ENCODE data around the gene NUP133.

The NUP133 gene

DNA sequence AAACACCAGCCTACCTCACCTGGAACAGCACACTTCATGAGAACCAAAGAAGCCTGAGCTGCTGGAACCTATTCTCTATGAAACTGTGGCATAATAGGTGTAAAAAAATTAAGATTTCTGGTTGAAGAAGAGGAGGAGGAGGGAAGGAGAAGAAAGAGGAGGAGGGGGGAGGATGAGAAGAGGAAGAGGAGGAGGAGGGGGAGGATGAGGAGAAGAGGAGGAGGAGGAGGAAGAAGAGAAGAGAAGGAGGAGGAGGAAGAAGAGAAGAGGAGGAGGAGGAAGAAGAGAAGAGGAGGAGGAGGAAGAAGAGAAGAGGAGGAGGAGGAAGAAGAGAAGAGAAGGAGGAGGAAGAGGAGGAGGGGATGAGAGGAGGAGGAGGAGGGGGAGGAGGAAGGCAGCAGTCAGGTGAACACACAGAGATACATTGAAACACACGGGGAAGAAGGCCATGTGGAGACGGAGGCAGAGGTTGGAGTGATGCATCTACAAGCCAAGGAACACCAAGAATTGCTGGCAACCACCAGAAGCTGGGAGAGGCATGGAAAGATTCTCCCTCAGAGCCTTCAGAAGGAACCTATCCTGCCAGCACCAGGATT, 82.5 kb downstream of the NUP133 start:
- no peaks in the 10 kb centered on the region for H3K4me1 ChIP-seq (ENCODE audit: control insufficient read depth, insufficient read depth, low read length)
- no peak for TF ChIP-seq ZNF433 (tag by site-specific recombination; IDR thresholded peaks at IDR 0.05; ENCODE audit: low read depth)
- no peak for TF ChIP-seq ZNF416 (tag by site-specific recombination; IDR thresholded peaks at IDR 0.05)
- TF ChIP-seq, protein P1, sequence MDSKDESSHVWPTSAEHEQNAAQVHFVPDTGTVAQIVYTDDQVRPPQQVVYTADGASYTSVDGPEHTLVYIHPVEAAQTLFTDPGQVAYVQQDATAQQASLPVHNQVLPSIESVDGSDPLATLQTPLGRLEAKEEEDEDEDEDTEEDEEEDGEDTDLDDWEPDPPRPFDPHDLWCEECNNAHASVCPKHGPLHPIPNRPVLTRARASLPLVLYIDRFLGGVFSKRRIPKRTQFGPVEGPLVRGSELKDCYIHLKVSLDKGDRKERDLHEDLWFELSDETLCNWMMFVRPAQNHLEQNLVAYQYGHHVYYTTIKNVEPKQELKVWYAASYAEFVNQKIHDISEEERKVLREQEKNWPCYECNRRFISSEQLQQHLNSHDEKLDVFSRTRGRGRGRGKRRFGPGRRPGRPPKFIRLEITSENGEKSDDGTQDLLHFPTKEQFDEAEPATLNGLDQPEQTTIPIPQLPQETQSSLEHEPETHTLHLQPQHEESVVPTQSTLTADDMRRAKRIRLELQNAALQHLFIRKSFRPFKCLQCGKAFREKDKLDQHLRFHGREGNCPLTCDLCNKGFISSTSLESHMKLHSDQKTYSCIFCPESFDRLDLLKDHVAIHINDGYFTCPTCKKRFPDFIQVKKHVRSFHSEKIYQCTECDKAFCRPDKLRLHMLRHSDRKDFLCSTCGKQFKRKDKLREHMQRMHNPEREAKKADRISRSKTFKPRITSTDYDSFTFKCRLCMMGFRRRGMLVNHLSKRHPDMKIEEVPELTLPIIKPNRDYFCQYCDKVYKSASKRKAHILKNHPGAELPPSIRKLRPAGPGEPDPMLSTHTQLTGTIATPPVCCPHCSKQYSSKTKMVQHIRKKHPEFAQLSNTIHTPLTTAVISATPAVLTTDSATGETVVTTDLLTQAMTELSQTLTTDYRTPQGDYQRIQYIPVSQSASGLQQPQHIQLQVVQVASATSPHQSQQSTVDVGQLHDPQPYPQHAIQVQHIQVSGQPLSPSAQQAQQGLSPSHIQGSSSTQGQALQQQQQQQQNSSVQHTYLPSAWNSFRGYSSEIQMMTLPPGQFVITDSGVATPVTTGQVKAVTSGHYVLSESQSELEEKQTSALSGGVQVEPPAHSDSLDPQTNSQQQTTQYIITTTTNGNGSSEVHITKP (tag by site-specific recombination; IDR thresholded peaks at IDR 0.05) = no peak
- TF ChIP-seq, protein P2, sequence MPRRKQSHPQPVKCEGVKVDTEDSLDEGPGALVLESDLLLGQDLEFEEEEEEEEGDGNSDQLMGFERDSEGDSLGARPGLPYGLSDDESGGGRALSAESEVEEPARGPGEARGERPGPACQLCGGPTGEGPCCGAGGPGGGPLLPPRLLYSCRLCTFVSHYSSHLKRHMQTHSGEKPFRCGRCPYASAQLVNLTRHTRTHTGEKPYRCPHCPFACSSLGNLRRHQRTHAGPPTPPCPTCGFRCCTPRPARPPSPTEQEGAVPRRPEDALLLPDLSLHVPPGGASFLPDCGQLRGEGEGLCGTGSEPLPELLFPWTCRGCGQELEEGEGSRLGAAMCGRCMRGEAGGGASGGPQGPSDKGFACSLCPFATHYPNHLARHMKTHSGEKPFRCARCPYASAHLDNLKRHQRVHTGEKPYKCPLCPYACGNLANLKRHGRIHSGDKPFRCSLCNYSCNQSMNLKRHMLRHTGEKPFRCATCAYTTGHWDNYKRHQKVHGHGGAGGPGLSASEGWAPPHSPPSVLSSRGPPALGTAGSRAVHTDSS (tag by site-specific recombination; IDR thresholded peaks at IDR 0.05) = peak; percentile 89
- TF ChIP-seq KLF9 (tag by site-specific recombination; IDR thresholded peaks at IDR 0.05; ENCODE audit: low read depth) = no peak
- TF ChIP-seq ZNF184 (tag by site-specific recombination; IDR thresholded peaks at IDR 0.05) = no peak
- no peak for TF ChIP-seq ZEB2 (tag by site-specific recombination; IDR thresholded peaks at IDR 0.05)
- peak; percentile 97 for TF ChIP-seq EGR2 (tag by site-specific recombination; IDR thresholded peaks at IDR 0.05; ENCODE audit: low read depth)
- TF ChIP-seq ZNF404 (tag by site-specific recombination; IDR thresholded peaks at IDR 0.05) = no peak
- TF ChIP-seq ZNF138 (tag by site-specific recombination; IDR thresholded peaks at IDR 0.05; ENCODE audit: borderline replicate concordance) = no peak
- no peak for TF ChIP-seq ZNF335 (tag by site-specific recombination; conservative IDR thresholded peaks at IDR 0.05)
- TF ChIP-seq MZF1 (tag by site-specific recombination; IDR thresholded peaks at IDR 0.05; ENCODE audit: borderline replicate concordance) = no peak
- no peak for TF ChIP-seq ZNF571 (tag by site-specific recombination; IDR thresholded peaks at IDR 0.05)
- TF ChIP-seq ZNF785 (tag by site-specific recombination; IDR thresholded peaks at IDR 0.05) = no peak
- TF ChIP-seq ZNF350 (tag by site-specific recombination; IDR thresholded peaks at IDR 0.05) = no peak
- no peak for TF ChIP-seq ZNF654 (tag by site-specific recombination; IDR thresholded peaks at IDR 0.05; ENCODE audit: low read depth)
- TF ChIP-seq KLF1 (tag by site-specific recombination; IDR thresholded peaks at IDR 0.05) = no peak
- TF ChIP-seq ZFHX2 (tag by site-specific recombination; conservative IDR thresholded peaks at IDR 0.05) = peak; percentile 74
- H3K36me3 ChIP-seq (ENCODE audit: control insufficient read depth in 2 of 2, insufficient read depth in 1 of 2, low read length in 2 of 2) = no peaks in the 10 kb centered on the region
- H3K9me3 ChIP-seq (ENCODE audit: control insufficient read depth, insufficient read depth, low read depth, low read length) = peaks cover 2% of the 10 kb centered on the region; the same call in 1 of the 2 replicates
- ChIA-PET POLR2A (no interaction called here), CTCF (no interaction called here)
- no peak overlapping the region for H3K27ac ChIP-seq (ENCODE audit: extremely low read depth, low read depth, low read length)
- no peak overlapping the region for H3K4me3 ChIP-seq (ENCODE audit: low read depth, low read length)

DNA sequence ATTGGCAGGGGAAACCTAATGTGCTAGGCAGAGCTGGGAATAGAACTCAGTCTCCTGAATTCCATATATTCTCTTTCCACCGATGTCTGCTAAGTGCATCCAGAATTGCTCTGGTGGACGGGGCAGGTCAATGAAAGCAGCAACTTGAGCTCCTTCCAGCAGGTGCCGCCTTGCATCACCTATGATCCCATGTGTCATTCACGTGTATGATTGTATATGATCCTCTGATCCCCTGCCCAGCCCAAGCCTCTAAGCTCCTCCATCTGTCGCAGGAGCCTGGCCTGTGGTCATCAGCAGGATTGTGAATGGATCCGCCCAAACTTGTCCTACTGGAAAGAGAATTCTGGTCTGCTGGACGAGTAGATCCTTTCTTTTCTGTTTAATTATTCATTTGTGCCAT, 87.4 kb downstream of the NUP133 start:
- Histone ChIP-seq H3K4me3 (ENCODE audit: low read depth, low read length) (no peak overlapping the region), H3K9me3 (ENCODE audit: control insufficient read depth, insufficient read depth, low read depth, low read length) (peaks cover 2% of the 10 kb centered on the region; the same call in 1 of the 2 replicates), H3K36me3 (ENCODE audit: control insufficient read depth in 2 of 2, insufficient read depth in 1 of 2, low read length in 2 of 2) (no peaks in the 10 kb centered on the region), H3K27ac (ENCODE audit: extremely low read depth, low read depth, low read length) (no peak overlapping the region), H3K4me1 (ENCODE audit: control insufficient read depth, insufficient read depth, low read length) (no peaks in the 10 kb centered on the region)
- ChIA-PET POLR2A (no interaction called here), CTCF (interaction anchor here (0.7 to 1.5 kb wide), 5 partner anchors 9 to 162 kb away, joined by 3 to 8 read pairs (median 4); no protein-coding TSS in a partner anchor)
- TF ChIP-seq ZNF629 (tag by site-specific recombination; IDR thresholded peaks at IDR 0.05) = no peak
- no peak for TF ChIP-seq ZNF600 (tag by site-specific recombination; IDR thresholded peaks at IDR 0.05)
- no peak for TF ChIP-seq ZFP3 (tag by site-specific recombination; IDR thresholded peaks at IDR 0.05; ENCODE audit: low read depth)
- no peak for TF ChIP-seq ZNF221 (tag by site-specific recombination; IDR thresholded peaks at IDR 0.05; ENCODE audit: borderline replicate concordance)
- TF ChIP-seq ZNF274 (IDR thresholded peaks at IDR 0.05; ENCODE audit: low read length) = no peak
- no peak for TF ChIP-seq ZNF274 (tag by site-specific recombination; IDR thresholded peaks at IDR 0.05; ENCODE audit: borderline replicate concordance)
- no peak for TF ChIP-seq ZNF664 (tag by site-specific recombination; IDR thresholded peaks at IDR 0.05)
- TF ChIP-seq, protein P3, sequence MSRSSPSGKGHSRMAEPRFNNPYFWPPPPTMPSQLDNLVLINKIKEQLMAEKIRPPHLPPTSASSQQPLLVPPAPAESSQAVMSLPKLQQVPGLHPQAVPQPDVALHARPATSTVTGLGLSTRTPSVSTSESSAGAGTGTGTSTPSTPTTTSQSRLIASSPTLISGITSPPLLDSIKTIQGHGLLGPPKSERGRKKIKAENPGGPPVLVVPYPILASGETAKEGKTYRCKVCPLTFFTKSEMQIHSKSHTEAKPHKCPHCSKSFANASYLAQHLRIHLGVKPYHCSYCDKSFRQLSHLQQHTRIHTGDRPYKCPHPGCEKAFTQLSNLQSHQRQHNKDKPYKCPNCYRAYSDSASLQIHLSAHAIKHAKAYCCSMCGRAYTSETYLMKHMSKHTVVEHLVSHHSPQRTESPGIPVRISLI (tag by site-specific recombination; IDR thresholded peaks at IDR 0.05) = no peak
- TF ChIP-seq ZNF670 (tag by site-specific recombination; IDR thresholded peaks at IDR 0.05; ENCODE audit: low read depth) = no peak
